Measurements from ENCODE around the gene NR2C2.

Gene NR2C2

GRCh38 chr3:15091575-15091974 lies 144.2 kb downstream of the NR2C2 start:
- Histone ChIP-seq H3K9me3 (ENCODE audit: insufficient read depth, low read length) (no peaks in the 10 kb centered on the region), H3K27me3 (ENCODE audit: low read length) (no peaks in the 10 kb centered on the region), H3K9ac (ENCODE audit: low read length) (no peak overlapping the region), H3K4me3 (ENCODE audit: insufficient read depth, low read length, poor library complexity, severe bottlenecking) (no peak overlapping the region), H3K27ac (ENCODE audit: low read depth, low read length) (no peak overlapping the region), H3K4me2 (ENCODE audit: low read depth, low read length, poor library complexity, severe bottlenecking) (no peak overlapping the region), H2AFZ (ENCODE audit: low read depth, low read length, severe bottlenecking) (no peak overlapping the region), H3K36me3 (ENCODE audit: low read length) (peaks cover 10% of the 10 kb centered on the region; the same call in 1 of the 2 replicates), H4K20me1 (ENCODE audit: low read depth, low read length) (no peaks in the 10 kb centered on the region), H3F3A (ENCODE audit: insufficient read depth) (no peaks in the 10 kb centered on the region; the same call in 1 of the 2 replicates), H3K9me2 (replicated peaks; ENCODE audit: insufficient read depth, low read length) (no peaks in the 10 kb centered on the region), H3K79me2 (ENCODE audit: insufficient read depth, low read length) (peaks cover 1% of the 10 kb centered on the region; the same call in 1 of the 2 replicates)
- TF ChIP-seq EZH2phosphoT487 (conservative IDR thresholded peaks at IDR 0.05; ENCODE audit: low read length) (no peak), CTCF (IDR thresholded peaks at IDR 0.05; ENCODE audit: insufficient read depth, low read length, poor library complexity, severe bottlenecking) (no peak)

- Histone ChIP-seq H3K4me3 (ENCODE audit: insufficient read depth, low read length, poor library complexity, severe bottlenecking) (no peak overlapping the region), H3K9ac (ENCODE audit: low read length) (no peak overlapping the region), H4K20me1 (ENCODE audit: low read depth, low read length) (no peaks in the 10 kb centered on the region), H3K36me3 (ENCODE audit: low read length) (peaks cover 6% of the 10 kb centered on the region; the same call in 1 of the 2 replicates), H3K9me2 (replicated peaks; ENCODE audit: insufficient read depth, low read length) (no peaks in the 10 kb centered on the region), H3K27me3 (ENCODE audit: low read length) (no peaks in the 10 kb centered on the region), H3K9me3 (ENCODE audit: insufficient read depth, low read length) (no peaks in the 10 kb centered on the region), H3F3A (ENCODE audit: insufficient read depth) (no peaks in the 10 kb centered on the region; the same call in 1 of the 2 replicates), H2AFZ (ENCODE audit: low read depth, low read length, severe bottlenecking) (no peak overlapping the region), H3K27ac (ENCODE audit: low read depth, low read length) (no peak overlapping the region), H3K4me2 (ENCODE audit: low read depth, low read length, poor library complexity, severe bottlenecking) (no peak overlapping the region), H3K79me2 (ENCODE audit: insufficient read depth, low read length) (peaks cover 10% of the 10 kb centered on the region; the same call in 1 of the 2 replicates)
- TF ChIP-seq EZH2phosphoT487 (conservative IDR thresholded peaks at IDR 0.05; ENCODE audit: low read length) (no peak), CTCF (IDR thresholded peaks at IDR 0.05; ENCODE audit: insufficient read depth, low read length, poor library complexity, severe bottlenecking) (no peak)
Measured at GRCh38 chr3:15092686-15093085, 145.3 kb downstream of the NR2C2 start.

DNA sequence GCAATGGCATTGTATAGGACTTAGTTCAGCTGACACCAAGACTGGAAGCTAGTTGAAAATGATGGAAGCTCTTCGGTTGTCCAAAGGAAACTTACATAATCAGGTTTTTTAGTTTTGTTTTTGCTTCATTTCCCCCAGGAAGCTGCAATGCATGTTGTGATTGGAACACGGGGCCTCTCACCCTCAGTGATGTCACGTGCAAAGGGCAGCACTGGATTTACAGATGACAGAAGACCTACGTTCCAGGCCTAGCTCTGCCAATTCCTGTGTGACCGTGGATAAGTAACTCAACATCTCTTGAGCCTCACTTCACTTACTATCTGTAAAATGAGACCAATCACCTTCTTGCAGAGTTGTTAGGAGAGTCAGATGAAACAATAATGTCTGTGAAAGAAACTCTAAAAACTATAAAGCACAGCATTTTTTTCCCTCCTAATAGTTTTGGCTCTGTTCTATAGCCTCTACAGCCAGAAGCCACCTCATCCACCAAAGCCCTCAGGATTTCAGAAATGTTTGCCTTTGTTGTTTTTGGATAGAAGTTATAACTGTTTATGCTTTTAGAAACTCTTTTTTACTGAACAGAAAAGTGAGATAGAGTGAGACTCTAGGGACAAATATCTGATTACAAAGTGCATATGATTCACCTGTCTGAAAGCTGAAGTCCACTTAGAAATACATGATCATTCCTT lies 146.9 kb downstream of the NR2C2 start:
- H3K9me2 ChIP-seq (replicated peaks; ENCODE audit: insufficient read depth, low read length) = no peaks in the 10 kb centered on the region
- H3K79me2 ChIP-seq (ENCODE audit: insufficient read depth, low read length) = peaks cover 20% of the 10 kb centered on the region
- H3K4me2 ChIP-seq (ENCODE audit: low read depth, low read length, poor library complexity, severe bottlenecking) = no peak overlapping the region
- H3K9ac ChIP-seq (ENCODE audit: low read length) = no peak overlapping the region
- H4K20me1 ChIP-seq (ENCODE audit: low read depth, low read length) = no peaks in the 10 kb centered on the region
- TF ChIP-seq CTCF (IDR thresholded peaks at IDR 0.05; ENCODE audit: insufficient read depth, low read length, poor library complexity, severe bottlenecking) (no peak), EZH2phosphoT487 (conservative IDR thresholded peaks at IDR 0.05; ENCODE audit: low read length) (no peak)
- no peak overlapping the region for H2AFZ ChIP-seq (ENCODE audit: low read depth, low read length, severe bottlenecking)
- 0 out of 2 replicates have a peak, but pooled peaks cover 3% of the 10 kb centered on the region for H3K36me3 ChIP-seq (ENCODE audit: low read length)
- no peaks in the 10 kb centered on the region; the same call in 1 of the 2 replicates for H3F3A ChIP-seq (ENCODE audit: insufficient read depth)
- no peaks in the 10 kb centered on the region for H3K27me3 ChIP-seq (ENCODE audit: low read length)
- no peak overlapping the region for H3K4me3 ChIP-seq (ENCODE audit: insufficient read depth, low read length, poor library complexity, severe bottlenecking)
- no peak overlapping the region for H3K27ac ChIP-seq (ENCODE audit: low read depth, low read length)
- no peaks in the 10 kb centered on the region for H3K9me3 ChIP-seq (ENCODE audit: insufficient read depth, low read length)
